NCI-H2081 (cell line): ENCODE results near the gene ICA1.

Experiments
- DNase-seq, 2 experiments: peaks; one replicate each; lab custom pipeline; 2025; lab: John Stamatoyannopoulos, UW

The ICA1 gene

DNA sequence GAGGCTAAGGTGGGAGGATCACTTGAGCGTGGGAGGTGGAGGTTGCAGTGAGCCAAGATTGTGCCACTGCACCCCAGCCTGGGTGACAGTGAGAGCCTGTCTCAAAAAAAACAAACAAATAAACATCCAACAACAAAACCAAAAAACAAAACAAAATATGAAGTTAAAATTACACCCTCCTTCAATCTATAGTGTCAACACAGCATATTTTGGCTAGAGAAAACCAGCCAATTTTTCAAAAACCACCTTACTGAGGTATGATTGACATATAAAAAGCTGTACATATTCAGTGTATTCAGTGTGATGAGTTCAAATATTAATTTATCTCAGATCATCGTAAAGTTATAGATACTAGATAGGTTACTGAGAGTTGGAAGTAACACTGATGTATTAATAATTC is 102.4 kb downstream of the ICA1 start:
- DNase-seq: no peak

GRCh38 chr7:8157296-8157695 is 104.7 kb downstream of the ICA1 start:
- DNase-seq: no peak

GRCh38 chr7:8155836-8156235 is 106.1 kb downstream of the ICA1 start:
- DNase-seq: peak in 1 of 2 experiments; percentile 58

GRCh38 chr7:8154272-8154671 is 107.7 kb downstream of the ICA1 start:
- peak; percentile 85 to 97 for DNase-seq

DNA sequence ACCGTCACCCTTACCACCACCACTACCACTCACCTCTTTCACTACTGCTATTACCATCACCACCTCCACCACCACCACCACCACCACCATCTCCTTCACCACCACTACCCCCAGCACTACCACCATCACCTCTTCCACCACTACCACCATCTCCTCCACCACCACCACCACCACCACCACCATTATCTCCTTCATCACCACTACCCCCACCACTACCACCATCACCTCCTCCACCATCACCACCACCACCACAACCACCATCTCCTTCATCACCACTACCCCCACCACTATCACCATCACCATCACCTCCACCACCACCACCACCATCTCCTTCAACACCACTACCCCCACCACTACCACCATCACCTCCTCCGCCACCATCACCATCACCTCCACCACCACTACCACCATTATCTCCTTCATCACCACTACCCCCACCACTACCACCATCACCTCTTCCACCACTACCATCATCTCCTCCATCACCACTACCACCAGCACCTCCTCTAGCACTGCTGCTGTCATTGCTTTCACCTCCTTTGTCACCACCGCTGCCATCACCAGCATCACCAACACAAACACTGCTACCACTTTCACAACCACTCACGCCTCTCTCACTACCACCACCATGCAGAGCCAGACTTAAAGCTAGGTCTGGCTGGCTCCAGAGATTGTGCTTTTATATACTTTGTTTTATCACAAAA is 109.3 kb downstream of the ICA1 start:
- no peak for DNase-seq

DNA sequence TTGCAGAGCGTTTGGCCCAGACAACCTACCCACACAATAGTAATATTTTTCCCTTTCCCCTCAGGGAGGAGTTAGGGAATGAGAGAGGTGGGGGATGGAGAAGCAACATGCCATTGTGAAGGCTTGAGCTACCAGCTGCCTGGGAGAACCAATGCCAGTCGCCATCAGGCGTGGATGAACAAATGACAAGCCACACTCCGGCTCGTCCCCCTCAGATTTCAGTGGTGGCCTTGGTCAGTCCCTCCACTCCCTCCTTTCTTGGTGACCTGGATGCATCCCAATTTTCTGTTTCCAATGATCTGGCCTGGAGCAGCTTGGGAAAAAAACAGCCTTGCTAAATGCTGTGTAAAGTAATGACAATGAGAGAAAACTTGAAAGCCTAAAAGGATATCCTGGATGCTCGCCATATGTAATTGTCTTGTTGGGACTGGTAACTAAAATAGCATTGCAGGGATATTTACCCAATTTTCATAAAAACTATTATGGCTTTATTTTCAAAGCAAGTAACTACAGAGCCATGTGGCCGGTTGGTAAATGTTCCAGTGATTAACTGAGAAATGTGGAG is 110.7 kb downstream of the ICA1 start:
- peak; percentile 28 to 73 for DNase-seq

- no peak for DNase-seq
Observed at GRCh38 chr7:8149222-8149621, 112.7 kb downstream of the ICA1 start.

DNA sequence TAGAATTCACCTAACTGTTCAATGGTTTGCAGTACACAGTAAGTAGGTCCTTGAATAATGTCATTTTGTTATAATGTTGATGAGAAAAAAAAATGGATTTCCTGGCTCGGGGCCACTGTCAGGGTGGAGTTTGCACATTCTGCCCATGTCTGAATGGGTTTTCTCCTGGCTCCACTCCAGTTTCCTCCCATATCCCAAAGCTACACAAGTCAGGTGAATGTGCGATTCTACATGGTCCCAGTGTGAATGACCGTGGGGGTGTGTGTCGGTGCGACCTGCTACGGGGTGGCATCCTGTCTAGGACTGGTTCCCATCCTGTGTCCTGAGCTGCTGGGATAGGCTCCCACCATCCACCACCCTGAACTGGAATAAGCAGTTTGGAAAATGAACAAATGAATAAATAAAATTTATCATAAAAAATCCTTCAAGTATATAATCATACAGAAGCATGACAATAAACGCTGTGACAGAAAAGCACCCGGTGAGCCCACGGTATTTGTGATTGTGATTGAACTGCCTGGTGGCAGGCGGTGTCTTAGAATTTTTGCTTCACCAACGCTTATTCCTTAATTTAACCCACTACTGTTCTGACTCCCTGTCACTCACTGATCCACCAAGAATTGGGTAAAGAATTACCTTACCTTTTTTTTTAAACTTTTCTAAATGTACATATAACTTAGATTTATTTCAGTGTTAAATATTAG is 114.1 kb downstream of the ICA1 start:
- DNase-seq: peak; percentile 51 to 68

- peak in 1 of 2 experiments; percentile 32 for DNase-seq
Observed at GRCh38 chr7:8146788-8147413, 115.1 kb downstream of the ICA1 start.

DNA sequence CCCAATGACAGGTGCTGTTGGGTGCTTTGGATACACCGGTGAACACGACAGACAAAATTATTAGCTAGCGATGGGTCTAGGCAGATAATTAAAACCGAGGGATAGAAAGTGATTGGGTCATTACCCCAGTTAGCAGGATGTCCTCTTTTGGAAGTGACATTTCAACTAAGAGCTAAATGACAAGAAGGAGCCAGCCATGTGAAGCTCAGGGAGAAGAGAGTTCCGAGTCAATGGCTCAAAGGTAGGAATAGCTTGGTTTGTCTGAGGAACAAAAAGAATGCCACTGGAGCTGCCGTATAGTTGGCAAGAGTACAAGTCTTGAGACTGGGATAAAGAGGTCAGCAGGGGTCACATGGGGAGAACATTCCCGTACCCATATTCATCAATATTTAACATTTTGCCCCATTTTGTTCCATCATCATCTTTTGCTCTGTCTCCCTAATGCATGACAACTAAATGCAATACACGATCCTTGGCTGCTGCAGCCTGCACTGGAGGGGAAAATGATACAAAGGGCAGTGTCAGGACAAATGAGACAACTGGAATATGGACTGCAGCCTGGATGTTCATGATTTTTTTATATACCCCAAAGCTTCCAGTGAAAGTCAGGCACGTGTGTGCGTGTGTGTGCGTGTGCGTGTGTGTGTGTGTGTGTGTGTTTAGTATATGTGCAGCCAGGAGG is 115.7 kb downstream of the ICA1 start:
- no peak for DNase-seq

DNA sequence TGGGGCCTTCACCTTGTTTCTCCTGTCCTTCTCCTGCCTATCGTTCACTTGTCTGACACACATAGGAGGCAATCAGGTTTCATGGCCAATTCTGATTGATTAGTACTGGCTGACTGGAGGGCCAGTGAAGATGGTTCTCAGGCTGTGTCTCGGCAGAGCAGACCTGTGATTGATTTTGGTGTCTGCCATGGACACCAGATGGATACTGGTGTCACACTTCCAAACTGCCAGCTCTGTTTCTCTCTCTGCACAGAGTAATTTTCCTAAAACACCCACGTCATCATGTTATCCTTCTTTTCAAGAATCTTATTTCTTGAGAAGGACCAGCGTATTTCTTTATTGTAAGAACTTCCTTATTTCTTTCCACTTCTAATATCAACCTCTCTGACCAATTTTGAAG is 117.1 kb downstream of the ICA1 start:
- no peak for DNase-seq

DNA sequence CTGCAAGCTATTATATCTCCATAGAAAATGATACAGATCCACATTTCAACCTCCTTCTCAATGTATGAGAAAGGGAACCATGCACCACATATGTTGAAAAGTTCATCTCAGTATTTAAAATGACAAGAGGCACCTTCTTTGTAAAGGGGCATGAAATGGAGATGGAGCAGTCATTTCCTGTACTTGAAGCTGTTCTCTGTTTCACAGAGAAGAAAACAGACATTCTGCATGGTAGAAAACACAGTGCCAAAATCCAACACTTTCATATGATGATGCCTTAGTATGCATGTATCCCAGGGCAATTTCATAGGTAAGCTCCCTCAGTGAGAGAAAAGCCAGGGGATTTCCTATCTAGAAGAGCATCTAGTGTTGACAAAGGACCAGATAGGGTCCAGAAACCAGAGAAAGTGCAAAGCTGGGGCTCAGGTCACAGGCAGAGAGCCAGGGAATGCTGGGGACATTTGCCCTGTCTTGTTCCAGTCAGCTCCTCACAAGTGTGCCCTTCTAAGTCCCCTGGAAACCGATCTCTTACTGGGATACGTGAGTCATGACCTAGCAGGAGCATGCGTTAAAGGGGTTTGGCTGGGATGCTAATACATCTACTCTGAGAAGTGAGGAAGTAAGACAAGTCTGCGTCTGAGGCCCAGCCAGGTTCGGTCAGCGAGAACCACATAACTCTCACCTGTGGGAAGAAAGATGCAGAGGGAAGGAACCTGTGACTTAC is 118.7 kb downstream of the ICA1 start:
- DNase-seq: no peak

GRCh38 chr7:8142477-8142876 is 119.5 kb downstream of the ICA1 start:
- no peak for DNase-seq

DNA sequence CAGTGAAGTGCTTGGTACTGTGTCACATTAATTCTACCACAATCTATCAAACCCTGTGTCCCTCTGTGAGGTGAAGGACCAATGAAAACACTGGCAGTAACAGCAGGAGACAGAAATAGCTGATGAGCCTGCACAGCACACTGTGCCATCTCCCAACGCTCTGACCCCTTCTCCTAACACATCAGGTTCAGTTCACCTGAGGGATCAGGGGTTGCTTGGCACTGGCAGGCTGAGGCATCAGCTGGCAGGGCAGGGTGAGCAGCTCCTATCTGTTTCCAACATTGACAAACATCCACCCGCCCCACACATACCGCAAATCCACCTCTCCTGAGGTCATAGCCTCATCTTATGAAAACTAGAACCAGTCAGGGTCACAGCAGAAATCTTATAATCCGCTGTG is 120.9 kb downstream of the ICA1 start:
- no peak for DNase-seq

DNA sequence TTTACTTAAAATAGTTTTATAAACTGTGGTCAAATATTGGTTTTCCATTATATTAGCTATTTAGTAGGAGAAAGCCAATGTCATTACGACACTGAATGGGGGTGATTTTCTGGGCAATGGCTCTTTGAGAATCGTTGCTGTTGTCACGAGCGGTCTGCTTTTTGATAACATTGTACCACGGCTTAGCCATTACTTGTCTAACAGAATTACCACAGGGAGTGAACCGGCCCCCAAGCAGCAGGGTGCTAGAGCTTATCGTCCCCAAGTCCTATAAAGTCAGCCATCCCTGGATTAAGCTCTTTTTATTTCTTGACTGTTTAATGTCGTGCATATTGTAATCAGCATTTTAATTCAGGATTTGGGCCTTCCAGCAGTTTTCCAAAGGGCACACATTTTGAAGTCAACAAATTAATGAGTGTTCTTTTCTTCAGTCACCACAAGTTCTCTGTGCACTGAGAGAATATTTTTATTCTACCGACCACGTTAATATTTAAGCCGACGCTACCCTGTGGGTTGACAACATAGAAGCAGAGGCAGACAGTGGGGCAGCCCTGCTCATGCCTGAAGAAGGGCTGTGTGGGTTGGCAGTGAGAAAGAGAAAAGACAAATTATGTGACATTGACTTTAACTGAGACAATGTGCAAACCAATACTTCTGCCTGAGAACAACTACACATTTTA is 125.8 kb downstream of the ICA1 start:
- DNase-seq: no peak

DNA sequence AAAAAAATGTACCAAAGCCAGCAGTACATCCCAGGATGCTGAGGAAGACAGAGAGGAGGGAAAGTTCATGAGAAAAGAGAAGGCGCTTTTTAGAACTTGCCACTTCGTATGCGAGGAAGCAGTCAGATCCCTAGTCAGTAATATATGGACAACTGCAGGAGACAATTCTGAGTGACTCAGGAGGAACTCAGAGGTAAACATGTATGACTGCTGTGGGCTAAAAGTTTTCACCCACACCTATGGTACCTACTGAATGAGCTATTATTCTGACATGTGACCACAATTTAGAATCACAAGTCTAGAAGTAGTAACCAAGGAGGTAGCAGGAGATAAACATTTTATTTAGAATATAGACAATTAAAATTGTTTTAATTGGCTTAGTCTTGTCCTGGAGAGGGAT is 126.5 kb downstream of the ICA1 start:
- no peak for DNase-seq

DNA sequence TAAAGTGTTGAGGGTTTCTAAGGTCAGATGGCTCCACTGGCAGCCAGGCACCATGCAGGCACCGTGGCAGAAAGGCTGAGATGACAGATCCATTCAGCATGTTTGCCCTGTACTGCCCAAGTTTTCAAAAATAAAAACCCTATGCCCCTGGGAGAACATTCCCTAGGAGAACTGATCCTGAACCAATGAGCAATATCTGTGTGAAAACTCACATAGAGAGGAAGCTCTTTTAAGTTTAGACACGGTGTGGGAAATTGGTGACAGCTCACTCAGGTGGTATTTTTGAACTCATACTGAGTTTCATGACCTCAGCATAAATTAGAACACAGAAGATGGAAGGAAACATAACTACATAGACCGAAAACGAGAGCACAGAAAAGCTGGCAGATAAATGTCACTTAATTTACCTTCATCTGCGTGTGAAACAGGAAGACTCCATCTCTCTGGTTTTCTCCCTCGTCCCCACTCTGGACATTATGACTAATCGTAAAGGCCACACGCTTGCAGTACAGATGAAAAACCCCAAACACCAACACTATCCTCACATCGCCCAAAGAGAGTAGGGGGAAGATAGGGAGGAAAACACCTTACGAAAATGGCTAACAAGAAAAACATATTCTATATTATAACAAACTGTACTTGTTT is 127.8 kb downstream of the ICA1 start:
- DNase-seq: no peak

- DNase-seq: no peak
Observed at GRCh38 chr7:8133188-8133848, 128.6 kb downstream of the ICA1 start.

GRCh38 chr7:8131694-8132605 is 130.0 kb downstream of the ICA1 start:
- DNase-seq: no peak
